H9 (cell line): ENCODE measurements around the gene YPEL4. TPM values are rescaled to one million over a fixed set of nuclear protein-coding genes. Genes with fewer than 3 reads are reported as not detected.

Experiments used
- DNase-seq: peaks from one replicate; pipeline ENCODE4 v3.0.0-alpha.2; 2017
- H2AFZ ChIP-seq: one replicate; pipeline ENCODE4 v1.6.1; 2013; ENCODE audit warnings: mild to moderate bottlenecking, low read length, control low read depth, moderate library complexity
- H2AK5ac ChIP-seq: 2 replicates; pipeline ENCODE4 v1.6.1; 2013; ENCODE audit warnings: low read length, control low read depth, mixed read lengths; ENCODE audit not compliant: insufficient read length
- H2BK120ac ChIP-seq: one replicate; pipeline ENCODE4 v1.6.1; 2013; ENCODE audit warnings: low read depth, mild to moderate bottlenecking, low read length, control low read depth, inconsistent platforms; ENCODE audit not compliant: poor library complexity, severe bottlenecking
- H2BK12ac ChIP-seq: 2 replicates; pipeline ENCODE4 v1.6.1; 2013; ENCODE audit warnings: low read length, control low read depth, mixed read lengths, low read depth; ENCODE audit not compliant: insufficient read length
- H2BK15ac ChIP-seq: 2 replicates; pipeline ENCODE4 v1.6.1; 2013; ENCODE audit warnings: low read depth, low read length, control low read depth
- H2BK20ac ChIP-seq: one replicate; pipeline ENCODE4 v1.6.1; 2013; ENCODE audit warnings: low read depth, mild to moderate bottlenecking, low read length, control low read depth, inconsistent platforms; ENCODE audit not compliant: poor library complexity, severe bottlenecking
- H2BK5ac ChIP-seq: 2 replicates; pipeline ENCODE4 v1.6.1; 2013; ENCODE audit warnings: low read length, control low read depth, mixed read lengths; ENCODE audit not compliant: insufficient read length
- H3K14ac ChIP-seq: 2 replicates; pipeline ENCODE4 v1.6.1; 2013; ENCODE audit warnings: low read length, control low read depth; ENCODE audit not compliant: insufficient read depth
- H3K18ac ChIP-seq: 2 replicates; pipeline ENCODE4 v1.6.1; 2013; ENCODE audit warnings: low read depth, mild to moderate bottlenecking, mixed read lengths, low read length, control low read depth; ENCODE audit not compliant: insufficient read length
- H3K23ac ChIP-seq: 2 replicates; pipeline ENCODE4 v1.6.1; 2013; ENCODE audit warnings: low read length, control low read depth, mixed read lengths, low read depth; ENCODE audit not compliant: insufficient read length
- H3K23me2 ChIP-seq: 2 replicates; pipeline ENCODE4 v1.6.1; 2013; ENCODE audit warnings: low read depth, mild to moderate bottlenecking, mixed read lengths, low read length, control low read depth; ENCODE audit not compliant: insufficient read length, poor library complexity, severe bottlenecking
- H3K27ac ChIP-seq: 2 replicates; pipeline ENCODE4 v1.5.1; 2013; ENCODE audit warnings: low read length, control low read depth, mixed read lengths, low read depth; ENCODE audit not compliant: insufficient read length
- H3K27me3 ChIP-seq: 2 replicates; pipeline ENCODE4 v1.6.1; 2013; ENCODE audit warnings: low read length, control low read depth, inconsistent platforms; ENCODE audit not compliant: insufficient read depth
- H3K4ac ChIP-seq: 2 replicates; pipeline ENCODE4 v1.6.1; 2013; ENCODE audit warnings: low read depth, mild to moderate bottlenecking, control low read depth, inconsistent platforms, low read length, moderate library complexity
- H3K4me1 ChIP-seq: 2 replicates; pipeline ENCODE4 v1.6.1; 2013; ENCODE audit warnings: low read length, control low read depth, inconsistent platforms; ENCODE audit not compliant: insufficient read depth
- H3K4me2 ChIP-seq: 2 replicates; pipeline ENCODE4 v1.6.1; 2013; ENCODE audit warnings: low read length, control low read depth, mixed read lengths; ENCODE audit not compliant: insufficient read length, insufficient read depth
- H3K56ac ChIP-seq: 2 replicates; pipeline ENCODE4 v1.6.1; 2013; ENCODE audit warnings: low read depth, mild to moderate bottlenecking, mixed read lengths, low read length, control low read depth; ENCODE audit not compliant: insufficient read length
- H3K79me1 ChIP-seq: 2 replicates; pipeline ENCODE4 v1.6.1; 2013; ENCODE audit warnings: low read depth, mild to moderate bottlenecking, moderate library complexity, low read length, control low read depth, inconsistent platforms; ENCODE audit not compliant: insufficient read depth, poor library complexity, severe bottlenecking
- H3K79me2 ChIP-seq: 2 replicates; pipeline ENCODE4 v1.6.1; 2013; ENCODE audit warnings: low read length, control low read depth, inconsistent platforms; ENCODE audit not compliant: insufficient read depth
- H3K9ac ChIP-seq: 2 replicates; pipeline ENCODE4 v1.6.1; 2013; ENCODE audit warnings: low read length, control low read depth, mixed read lengths; ENCODE audit not compliant: insufficient read length; ENCODE audit errors: extremely low read depth
- H3K9me3 ChIP-seq: one replicate; pipeline ENCODE4 v1.6.1; 2013; ENCODE audit warnings: low read depth, low read length, inconsistent platforms; ENCODE audit not compliant: control insufficient read depth
- H3T11ph ChIP-seq: one replicate; pipeline ENCODE4 v1.6.1; 2013; ENCODE audit warnings: mild to moderate bottlenecking, low read length, control low read depth, inconsistent platforms
- H4K20me1 ChIP-seq: one replicate; pipeline ENCODE4 v1.6.1; 2013; ENCODE audit not compliant: control insufficient read depth, insufficient read length, insufficient read depth
- H4K5ac ChIP-seq: 2 replicates; pipeline ENCODE4 v1.6.1; 2013; ENCODE audit warnings: low read depth, mild to moderate bottlenecking, mixed read lengths, low read length, control low read depth; ENCODE audit not compliant: insufficient read length
- H4K8ac ChIP-seq: replicated peaks from 2 replicates; pipeline ENCODE4 v1.6.1; 2013; ENCODE audit warnings: low read length, control low read depth, mixed read lengths, low read depth; ENCODE audit not compliant: insufficient read length
- H4K91ac ChIP-seq: 2 replicates; pipeline ENCODE4 v1.6.1; 2013; ENCODE audit warnings: low read depth, mild to moderate bottlenecking, moderate library complexity, mixed read lengths, low read length, control low read depth; ENCODE audit not compliant: insufficient read length
- H3K27ac Mint-ChIP-seq, 3 experiments: 2 replicates in 2 of 3; 3 replicates in 1 of 3; pipeline ENCODE4 v1.8.0; 2020 to 2021; ENCODE audit warnings: mixed read lengths in 3 of 3, mild to moderate bottlenecking in 1 of 3, moderate library complexity in 1 of 3
- H3K27me3 Mint-ChIP-seq: 2 replicates; pipeline ENCODE4 v1.8.0; 2021; ENCODE audit warnings: low read depth, mild to moderate bottlenecking, moderate library complexity, mixed read lengths
- H3K36me3 Mint-ChIP-seq, 3 experiments: 2 replicates in 2 of 3; 3 replicates in 1 of 3; pipeline ENCODE4 v1.8.0; 2020 to 2021; ENCODE audit warnings: low read depth in 3 of 3, mixed read lengths in 3 of 3; ENCODE audit not compliant: insufficient read depth in 1 of 3
- H3K4me1 Mint-ChIP-seq, 2 experiments: 2 replicates each; pipeline ENCODE4 v1.8.0; 2020; ENCODE audit warnings: mixed read lengths in 2 of 2
- H3K4me3 Mint-ChIP-seq, 2 experiments: 2 replicates in 1 of 2; 3 replicates in 1 of 2; pipeline ENCODE4 v1.8.0; 2020 to 2021; ENCODE audit warnings: mild to moderate bottlenecking in 2 of 2, mixed read lengths in 2 of 2, moderate library complexity in 1 of 2
- H3K9me3 Mint-ChIP-seq, 2 experiments: 2 replicates in 1 of 2; 3 replicates in 1 of 2; pipeline ENCODE4 v1.8.0; 2020; ENCODE audit warnings: mild to moderate bottlenecking in 2 of 2, mixed read lengths in 2 of 2, moderate library complexity in 1 of 2
- WGBS: extraction: QIAGEN DNeasy Blood & Tissue Kit; methylation state at CpG from one replicate; pipeline ENCODE4 v1.1.7; 2013; ENCODE audit warnings: missing lambda C conversion rate, low lambda C conversion rate, mixed read lengths; ENCODE audit not compliant: insufficient read length; ENCODE audit errors: extremely low coverage; 5-methylcytosine and 5-hydroxymethylcytosine counted together
- total RNA-seq: library from RNA; stranded (reverse); gene quantifications from 2 replicates; pipeline ENCODE4 v1.2.1, GENCODE V29; 2021
- TF ChIP-seq, protein P1 (sequence below): fragments of 200-600 bp; sonication (generic); conservative IDR thresholded peaks from 3 replicates; pipeline ENCODE4 v1.8.0; 2021; ENCODE audit warnings: antibody characterized with exemption, mild to moderate bottlenecking

The YPEL4 gene
- total RNA-seq, 1 experiment from 2014 or later: 0.13 TPM

DNA sequence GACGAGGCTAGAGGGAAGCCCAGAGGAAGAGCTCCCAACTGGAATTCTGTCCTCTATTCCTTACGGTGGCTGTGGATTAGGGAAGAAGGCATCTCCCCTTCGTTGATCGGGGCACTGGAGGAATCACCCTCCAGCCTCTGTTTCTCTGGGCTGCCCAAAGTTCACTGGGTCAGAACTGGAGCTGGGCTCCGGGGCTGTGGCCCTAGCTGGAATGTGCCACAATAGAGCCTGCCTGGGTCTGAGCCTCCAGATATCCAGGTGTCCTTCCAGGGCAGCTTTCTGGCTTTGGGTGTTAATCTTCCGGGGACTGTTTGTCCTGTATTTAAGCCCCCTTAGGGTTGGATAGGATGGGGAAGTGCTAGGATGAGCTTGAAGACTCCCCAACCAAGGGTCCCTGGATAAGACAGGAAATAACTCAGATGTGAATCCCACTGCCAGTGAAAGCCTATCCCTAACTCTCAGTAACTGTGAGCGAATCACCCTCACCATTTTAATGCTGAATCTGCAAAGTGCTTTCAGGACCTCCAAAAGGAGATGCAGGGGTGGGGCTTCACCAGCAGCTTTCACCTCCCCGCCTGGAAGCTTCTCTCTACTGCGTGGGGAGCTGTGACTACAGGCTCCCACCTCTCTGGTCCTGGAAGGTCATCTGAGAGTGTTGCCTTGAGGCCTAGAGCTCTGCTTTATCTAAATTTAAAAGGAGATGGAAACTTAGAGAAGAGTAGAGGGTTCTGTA lies 9.5 kb downstream of the YPEL4 start:
- Mint-ChIP-seq H3K36me3 (peaks cover 33 to 52% (median 45%) of the 10 kb centered on the region in 3 experiments), H3K4me1 (peaks cover 58 to 68% of the 10 kb centered on the region in 2 experiments), H3K27me3 (no peaks in the 10 kb centered on the region), H3K27ac (peak overlapping the region; percentile 95 to 100 (median 99)), H3K9me3 (peaks cover 6 to 10% of the 10 kb centered on the region in 2 experiments; a peak in 4 of 5 replicates), H3K4me3 (peak overlapping the region; percentile 94 to 100)
- no peak overlapping the region for H3T11ph ChIP-seq
- no peaks in the 10 kb centered on the region for H3K79me1 ChIP-seq
- H4K8ac ChIP-seq: no peak overlapping the region
- no peak for DNase-seq
- H2BK5ac ChIP-seq: no peak overlapping the region
- no peaks in the 10 kb centered on the region for H3K9me3 ChIP-seq
- H3K27ac ChIP-seq: peak overlapping the region; percentile 59
- H3K4ac ChIP-seq: no peak overlapping the region
- no peak overlapping the region for H4K5ac ChIP-seq
- peak overlapping the region; percentile 21 for H3K18ac ChIP-seq
- H2BK20ac ChIP-seq: no peak overlapping the region
- peaks cover 2% of the 10 kb centered on the region for H4K20me1 ChIP-seq
- H3K14ac ChIP-seq: peak overlapping the region; percentile 72
- H3K79me2 ChIP-seq: peaks cover 7% of the 10 kb centered on the region; the same call in 1 of the 2 replicates
- no peaks in the 10 kb centered on the region for H3K27me3 ChIP-seq
- H2AFZ ChIP-seq: no peak overlapping the region
- H3K4me2 ChIP-seq: peak overlapping the region; percentile 88
- WGBS: no CpG with 5 or more reads among the region's 9 CpGs
- H3K56ac ChIP-seq: no peak overlapping the region
- H2BK120ac ChIP-seq: no peak overlapping the region
- H3K4me1 ChIP-seq: peaks cover 10% of the 10 kb centered on the region; the same call in 1 of the 2 replicates
- H3K23me2 ChIP-seq: peaks cover 11% of the 10 kb centered on the region
- H2BK15ac ChIP-seq: no peak overlapping the region
- H2BK12ac ChIP-seq: no peak overlapping the region
- H3K23ac ChIP-seq: no peak overlapping the region
- no peak overlapping the region for H2AK5ac ChIP-seq
- TF ChIP-seq, protein P1, sequence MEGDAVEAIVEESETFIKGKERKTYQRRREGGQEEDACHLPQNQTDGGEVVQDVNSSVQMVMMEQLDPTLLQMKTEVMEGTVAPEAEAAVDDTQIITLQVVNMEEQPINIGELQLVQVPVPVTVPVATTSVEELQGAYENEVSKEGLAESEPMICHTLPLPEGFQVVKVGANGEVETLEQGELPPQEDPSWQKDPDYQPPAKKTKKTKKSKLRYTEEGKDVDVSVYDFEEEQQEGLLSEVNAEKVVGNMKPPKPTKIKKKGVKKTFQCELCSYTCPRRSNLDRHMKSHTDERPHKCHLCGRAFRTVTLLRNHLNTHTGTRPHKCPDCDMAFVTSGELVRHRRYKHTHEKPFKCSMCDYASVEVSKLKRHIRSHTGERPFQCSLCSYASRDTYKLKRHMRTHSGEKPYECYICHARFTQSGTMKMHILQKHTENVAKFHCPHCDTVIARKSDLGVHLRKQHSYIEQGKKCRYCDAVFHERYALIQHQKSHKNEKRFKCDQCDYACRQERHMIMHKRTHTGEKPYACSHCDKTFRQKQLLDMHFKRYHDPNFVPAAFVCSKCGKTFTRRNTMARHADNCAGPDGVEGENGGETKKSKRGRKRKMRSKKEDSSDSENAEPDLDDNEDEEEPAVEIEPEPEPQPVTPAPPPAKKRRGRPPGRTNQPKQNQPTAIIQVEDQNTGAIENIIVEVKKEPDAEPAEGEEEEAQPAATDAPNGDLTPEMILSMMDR: no peak
- H3K9ac ChIP-seq: peak overlapping the region; percentile 79
- peak overlapping the region; percentile 31 for H4K91ac ChIP-seq
